B cell (primary cell): Measurements from ENCODE around the gene SLC24A4. TPM values are rescaled to one million over a fixed set of nuclear protein-coding genes. Genes with fewer than 3 reads are reported as not detected.

Experiments
- ATAC-seq: fragments of 200-7000 bp; cut with Tn5 transposase; one replicate; pipeline ENCODE4 v1.10.0; 2021; ENCODE audit warnings: low read depth, mild to moderate bottlenecking, moderate number of reproducible peaks, moderate library complexity
- CTCF ChIA-PET: fragments of 350-600 bp; sonication (Branson Sonifier 250); formaldehyde crosslinking; loops from one replicate; lab custom pipeline; 2021; ENCODE audit warnings: antibody characterized with exemption, inconsistent platforms; lab: Charles Lee
- POLR2A ChIA-PET: fragments of 350-600 bp; sonication (Branson Sonifier 250); formaldehyde crosslinking; loops from one replicate; lab custom pipeline; 2021; ENCODE audit warnings: antibody characterized with exemption; lab: Charles Lee
- DNase-seq: peaks from one replicate; pipeline ENCODE4 v3.0.0; 2013
- H2AFZ ChIP-seq: 2 replicates; pipeline ENCODE4 v1.6.1; 2012; ENCODE audit warnings: mild to moderate bottlenecking, low read depth, low read length; ENCODE audit not compliant: insufficient read depth, poor library complexity, severe bottlenecking
- H3K27ac ChIP-seq, 2 donors: 1 replicate in 1 of 2; 2 replicates in 1 of 2; pipeline ENCODE4 v1.5.1; 2012 to 2013; ENCODE audit warnings: low read length in 2 of 2, mild to moderate bottlenecking in 2 of 2, moderate library complexity in 1 of 2
- H3K27me3 ChIP-seq, 4 experiments: fragments of 200-600 bp in 1 of 4; sonication (generic) in 1 of 4; replicated peaks in 1 of 4; 1 replicate in 2 of 4; 2 replicates in 2 of 4; pipeline versions ENCODE4 v1.6.1 to v1.7.0; 2013 to 2016; ENCODE audit warnings: low read length in 3 of 4, mild to moderate bottlenecking in 2 of 4, mixed read lengths in 1 of 4, moderate library complexity in 1 of 4; ENCODE audit not compliant: insufficient read depth in 4 of 4, control insufficient read depth in 3 of 4; ENCODE audit errors: control extremely low read depth in 1 of 4
- H3K36me3 ChIP-seq, 2 experiments: replicated peaks in 1 of 2; 1 replicate in 1 of 2; 2 replicates in 1 of 2; pipeline versions ENCODE4 v1.6.1 to v1.7.1; 2013; ENCODE audit warnings: low read length in 1 of 2; ENCODE audit not compliant: insufficient read depth in 2 of 2, control insufficient read depth in 1 of 2; ENCODE audit errors: control extremely low read depth in 1 of 2, extremely low read depth in 1 of 2
- H3K4me1 ChIP-seq, 2 donors: fragments of 200-600 bp in 1 of 2; sonication (generic) in 1 of 2; 1 replicate in 1 of 2; 2 replicates in 1 of 2; pipeline versions ENCODE4 v1.5.1 to v1.6.1; 2013 to 2017; ENCODE audit warnings: low read length in 2 of 2; ENCODE audit not compliant: control insufficient read depth in 2 of 2, insufficient read depth in 2 of 2
- H3K4me2 ChIP-seq: replicated peaks from 2 replicates; pipeline ENCODE3; 2012; ENCODE audit warnings: mild to moderate bottlenecking, low read depth, low read length; ENCODE audit not compliant: poor library complexity, severe bottlenecking
- H3K4me3 ChIP-seq, 5 experiments: fragments of 200-600 bp in 1 of 5; sonication (generic) in 1 of 5; 1 replicate in 3 of 5; 2 replicates in 2 of 5; pipeline versions ENCODE4 v1.5.1 to v1.7.0; 2011 to 2016; ENCODE audit warnings: low read length in 4 of 5, mild to moderate bottlenecking in 4 of 5, low read depth in 2 of 5, control low read depth in 1 of 5, moderate library complexity in 1 of 5; ENCODE audit not compliant: insufficient read depth in 1 of 5; ENCODE audit errors: control extremely low read depth in 1 of 5, extremely low read depth in 1 of 5
- H3K79me2 ChIP-seq: fragments of 200-600 bp; sonication (generic); one replicate; pipeline ENCODE4 v1.6.0; 2016; ENCODE audit warnings: low read length; ENCODE audit not compliant: control insufficient read depth, insufficient read depth
- H3K9ac ChIP-seq: fragments of 200-600 bp; sonication (generic); 2 replicates; pipeline ENCODE4 v1.6.1; 2017; ENCODE audit warnings: mild to moderate bottlenecking, low read length, moderate library complexity
- H3K9me3 ChIP-seq, 3 donors: one replicate each; pipeline versions ENCODE4 v1.6.1 to v1.7.1; 2013; ENCODE audit warnings: low read length in 2 of 3; ENCODE audit not compliant: control insufficient read depth in 2 of 3, insufficient read depth in 1 of 3; ENCODE audit errors: control extremely low read depth in 1 of 3
- H4K20me1 ChIP-seq: 2 replicates; pipeline ENCODE4 v1.6.0; 2012; ENCODE audit warnings: mild to moderate bottlenecking, low read length; ENCODE audit not compliant: insufficient read depth, control insufficient read depth, poor library complexity, severe bottlenecking
- H3K27ac Mint-ChIP-seq: one replicate; pipeline ENCODE4 v1.8.0; 2021; ENCODE audit warnings: mixed read lengths
- H3K27me3 Mint-ChIP-seq: one replicate; pipeline ENCODE4 v1.8.0; 2021; ENCODE audit warnings: mixed read lengths
- H3K4me1 Mint-ChIP-seq: one replicate; pipeline ENCODE4 v1.8.0; 2021; ENCODE audit warnings: mixed read lengths
- H3K4me3 Mint-ChIP-seq: one replicate; pipeline ENCODE4 v1.8.0; 2021; ENCODE audit warnings: mixed read lengths
- H3K9me3 Mint-ChIP-seq: one replicate; pipeline ENCODE4 v1.8.0; 2022; ENCODE audit warnings: mixed read lengths; ENCODE audit not compliant: insufficient read depth
- EZH2 ChIP-seq: IDR thresholded peaks from 2 replicates; pipeline ENCODE4 v1.6.1; 2012; ENCODE audit warnings: borderline replicate concordance, low read depth, mild to moderate bottlenecking, moderate library complexity, low read length; ENCODE audit not compliant: insufficient read depth, poor library complexity, severe bottlenecking
- WGBS: methylation state at CpG from one replicate; pipeline ENCODE4 v1.1.5; 2013; ENCODE audit warnings: missing lambda C conversion rate; ENCODE audit not compliant: insufficient coverage; 5-methylcytosine and 5-hydroxymethylcytosine counted together
- intact Hi-C: fragments of 100-400 bp; cut with micrococcal nuclease; formaldehyde crosslinking; loops from one replicate; pipeline ENCODE4 v1.10.0; 2022
- polyA plus RNA-seq: library from polyadenylated mRNA; depleted of rRNA; stranded (reverse); fragments of >200 nt; gene quantifications from 2 replicates; pipeline ENCODE4 v1.2.3, GENCODE V29; 2012
- total RNA-seq, 2 donors: library from RNA; stranded (reverse); fragments of 120-200 nt in 1 of 2; gene quantifications; 1 replicate in 1 of 2; 2 replicates in 1 of 2; pipeline versions ENCODE4 v1.2.3 to v1.2.4, GENCODE V29; 2013 to 2022
- TF ChIP-seq, protein P1 (sequence below): fragments of 200-600 bp; IDR thresholded peaks from one replicate; pipeline ENCODE4 v1.8.0; 2022; ENCODE audit warnings: antibody characterized with exemption, mild to moderate bottlenecking

Gene SLC24A4
- total and polyA plus RNA-seq, 2 donors (not counting 1 experiment from before 2014, with no cell fraction given) = 0.19 TPM; not detected in 1

- Histone ChIP-seq H4K20me1 (no peaks in the 10 kb centered on the region), H3K4me1 (no peaks in the 10 kb centered on the region), H3K79me2 (no peaks in the 10 kb centered on the region), H3K9ac (no peak overlapping the region), H3K27me3 (no peaks in the 10 kb centered on the region), H2AFZ (no peak overlapping the region), H3K36me3 (no peaks in the 10 kb centered on the region), H3K9me3 (peaks cover 0 to 2% (median 0%) of the 10 kb centered on the region in 3 donors), H3K4me2 (no peak overlapping the region), H3K4me3 (no peak overlapping the region), H3K27ac (no peak overlapping the region)
- no peak overlapping the region for H3K4me3 Mint-ChIP-seq
- no peak for TF ChIP-seq EZH2
- TF ChIP-seq, protein P1, sequence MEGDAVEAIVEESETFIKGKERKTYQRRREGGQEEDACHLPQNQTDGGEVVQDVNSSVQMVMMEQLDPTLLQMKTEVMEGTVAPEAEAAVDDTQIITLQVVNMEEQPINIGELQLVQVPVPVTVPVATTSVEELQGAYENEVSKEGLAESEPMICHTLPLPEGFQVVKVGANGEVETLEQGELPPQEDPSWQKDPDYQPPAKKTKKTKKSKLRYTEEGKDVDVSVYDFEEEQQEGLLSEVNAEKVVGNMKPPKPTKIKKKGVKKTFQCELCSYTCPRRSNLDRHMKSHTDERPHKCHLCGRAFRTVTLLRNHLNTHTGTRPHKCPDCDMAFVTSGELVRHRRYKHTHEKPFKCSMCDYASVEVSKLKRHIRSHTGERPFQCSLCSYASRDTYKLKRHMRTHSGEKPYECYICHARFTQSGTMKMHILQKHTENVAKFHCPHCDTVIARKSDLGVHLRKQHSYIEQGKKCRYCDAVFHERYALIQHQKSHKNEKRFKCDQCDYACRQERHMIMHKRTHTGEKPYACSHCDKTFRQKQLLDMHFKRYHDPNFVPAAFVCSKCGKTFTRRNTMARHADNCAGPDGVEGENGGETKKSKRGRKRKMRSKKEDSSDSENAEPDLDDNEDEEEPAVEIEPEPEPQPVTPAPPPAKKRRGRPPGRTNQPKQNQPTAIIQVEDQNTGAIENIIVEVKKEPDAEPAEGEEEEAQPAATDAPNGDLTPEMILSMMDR = no peak
- H3K27me3 Mint-ChIP-seq = no peaks in the 10 kb centered on the region
- no peaks in the 10 kb centered on the region for H3K9me3 Mint-ChIP-seq
- WGBS = 95% methylated on average over 8 of the region's 9 CpGs
- POLR2A ChIA-PET = no interaction called here
- no peak overlapping the region for H3K27ac Mint-ChIP-seq
- intact Hi-C loops = no loop called here
- CTCF ChIA-PET = interaction anchor here (1.6 kb wide), 1 partner anchor 316 kb away, joined by 4 read pairs; no protein-coding TSS in a partner anchor
- no peaks in the 10 kb centered on the region for H3K4me1 Mint-ChIP-seq
- no peak for ATAC-seq
- DNase-seq = no peak
Measured at GRCh38 chr14:92451245-92451644, 128.3 kb downstream of the SLC24A4 start.

GRCh38 chr14:92451755-92452154 is 128.8 kb downstream of the SLC24A4 start:
- H3K27me3 Mint-ChIP-seq = no peaks in the 10 kb centered on the region
- peak overlapping the region; percentile 41 for H3K27ac Mint-ChIP-seq
- H4K20me1 ChIP-seq = no peaks in the 10 kb centered on the region
- H3K9me3 Mint-ChIP-seq = no peaks in the 10 kb centered on the region
- no peaks in the 10 kb centered on the region for H3K79me2 ChIP-seq
- H3K4me3 Mint-ChIP-seq = no peak overlapping the region
- ChIA-PET POLR2A (no interaction called here), CTCF (interaction anchor here (1.6 kb wide), 1 partner anchor 317 kb away, joined by 4 read pairs; no protein-coding TSS in a partner anchor)
- no peak overlapping the region for H3K27ac ChIP-seq
- TF ChIP-seq, protein P1 = no peak
- TF ChIP-seq EZH2 = no peak
- H3K4me1 ChIP-seq = no peaks in the 10 kb centered on the region
- peaks cover 2% of the 10 kb centered on the region for H3K4me1 Mint-ChIP-seq
- no peak overlapping the region for H3K4me3 ChIP-seq
- DNase-seq (no peak), ATAC-seq (no peak)
- intact Hi-C loops = no loop called here
- no peaks in the 10 kb centered on the region for H3K36me3 ChIP-seq
- peaks cover 0 to 4% (median 0%) of the 10 kb centered on the region in 3 donors for H3K9me3 ChIP-seq
- no peak overlapping the region for H2AFZ ChIP-seq
- WGBS = 96% methylated on average over 4 of the region's 5 CpGs
- H3K4me2 ChIP-seq = no peak overlapping the region
- no peaks in the 10 kb centered on the region for H3K27me3 ChIP-seq
- no peak overlapping the region for H3K9ac ChIP-seq
